CD4-positive, alpha-beta T cell treated with Interleukin-6 for 4 hours (primary cell): ENCODE results near the gene GCKR.

Experiments
- DNase-seq: peaks from one replicate; pipeline ENCODE4 v3.0.0-alpha.2; 2020; ENCODE audit warnings: mixed read lengths

GCKR gene, protein sequence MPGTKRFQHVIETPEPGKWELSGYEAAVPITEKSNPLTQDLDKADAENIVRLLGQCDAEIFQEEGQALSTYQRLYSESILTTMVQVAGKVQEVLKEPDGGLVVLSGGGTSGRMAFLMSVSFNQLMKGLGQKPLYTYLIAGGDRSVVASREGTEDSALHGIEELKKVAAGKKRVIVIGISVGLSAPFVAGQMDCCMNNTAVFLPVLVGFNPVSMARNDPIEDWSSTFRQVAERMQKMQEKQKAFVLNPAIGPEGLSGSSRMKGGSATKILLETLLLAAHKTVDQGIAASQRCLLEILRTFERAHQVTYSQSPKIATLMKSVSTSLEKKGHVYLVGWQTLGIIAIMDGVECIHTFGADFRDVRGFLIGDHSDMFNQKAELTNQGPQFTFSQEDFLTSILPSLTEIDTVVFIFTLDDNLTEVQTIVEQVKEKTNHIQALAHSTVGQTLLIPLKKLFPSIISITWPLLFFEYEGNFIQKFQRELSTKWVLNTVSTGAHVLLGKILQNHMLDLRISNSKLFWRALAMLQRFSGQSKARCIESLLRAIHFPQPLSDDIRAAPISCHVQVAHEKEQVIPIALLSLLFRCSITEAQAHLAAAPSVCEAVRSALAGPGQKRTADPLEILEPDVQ

DNA sequence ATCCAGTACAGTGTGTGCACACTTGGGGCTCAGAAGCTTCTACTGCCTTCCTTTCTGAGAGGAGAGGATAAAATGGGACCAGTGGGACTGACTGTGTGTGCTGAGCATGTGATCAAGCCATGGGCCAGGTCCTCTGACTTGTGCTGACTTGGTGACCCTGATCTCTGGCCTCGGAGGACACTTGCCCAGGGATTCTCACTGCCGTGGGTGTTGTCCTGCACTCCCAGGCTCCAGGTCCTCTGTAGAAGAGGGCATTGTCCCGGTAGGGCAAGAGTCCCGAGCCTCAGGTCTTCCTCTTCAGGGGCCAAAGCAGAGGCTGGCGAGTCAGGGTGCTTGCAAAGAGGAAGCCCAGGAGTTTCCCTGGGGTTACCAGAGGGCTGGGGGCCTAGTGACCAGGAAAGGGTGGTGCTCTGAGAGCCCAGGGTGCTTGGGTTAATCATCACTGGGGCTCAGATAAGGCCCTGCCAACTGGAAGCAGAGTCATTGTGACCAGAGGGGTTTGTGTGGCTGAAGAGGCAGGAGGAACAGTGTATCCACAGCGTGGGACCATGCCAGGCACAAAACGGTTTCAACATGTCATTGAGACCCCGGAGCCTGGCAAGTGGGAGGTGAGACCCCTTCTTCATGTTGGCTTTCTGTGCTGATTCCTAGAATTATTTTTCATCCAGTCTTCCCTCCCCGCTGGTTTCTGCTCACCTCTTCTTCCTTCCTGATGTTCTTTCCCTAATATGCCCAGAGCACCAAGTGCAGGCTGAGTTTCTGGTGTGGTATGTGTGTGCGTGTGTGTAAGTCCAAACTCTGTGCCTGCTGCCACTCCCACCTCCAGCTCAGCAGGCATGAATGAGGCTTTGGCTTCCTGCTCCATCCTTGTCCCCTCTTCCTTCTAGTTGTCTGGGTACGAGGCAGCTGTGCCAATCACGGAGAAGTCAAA is at the start of gene GCKR:
Gene GCKR (plus strand): TSS at position 483 of the 931 bp plus-strand sequence. CDS start 66 bp downstream, at position 549.
- no peak for DNase-seq

DNA sequence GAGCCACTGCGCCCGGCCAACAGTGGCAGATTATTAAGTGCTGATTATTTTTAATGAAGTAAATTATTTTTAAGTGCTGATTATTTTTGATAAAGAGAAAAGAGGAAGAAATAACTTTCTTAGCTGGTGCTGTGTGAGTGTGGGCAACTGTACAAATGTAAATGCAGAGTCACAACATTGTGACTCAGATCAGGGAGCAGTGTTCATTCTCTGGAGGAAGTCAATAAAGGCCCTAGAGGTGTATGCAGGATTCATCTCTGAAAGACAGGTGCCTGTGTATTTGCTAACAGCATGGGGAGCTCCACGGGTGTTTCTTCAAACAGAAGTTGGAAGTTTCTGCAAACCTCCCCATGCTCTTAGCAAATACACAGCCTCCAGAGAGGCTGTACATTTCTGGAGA is 48.3 kb upstream of the GCKR start:
- DNase-seq: no peak

DNA sequence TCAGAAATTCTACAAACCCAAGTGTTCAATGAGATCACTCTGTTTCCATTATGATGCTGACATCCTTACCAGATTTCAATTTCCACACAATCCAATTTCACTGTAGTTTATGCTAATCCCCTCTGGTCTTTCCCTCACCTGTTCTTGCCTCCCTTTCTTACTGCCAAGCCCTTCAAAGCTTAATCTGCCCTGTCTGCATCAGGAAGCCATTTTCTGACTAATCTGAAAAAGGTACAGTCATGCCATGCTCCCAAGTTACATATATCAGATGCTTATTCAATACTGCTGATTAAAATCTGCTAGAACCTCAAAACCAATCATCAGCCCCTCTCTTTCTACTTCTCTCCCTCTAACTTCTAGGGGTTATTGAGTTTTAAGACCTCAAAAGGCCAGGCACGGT is 45.5 kb upstream of the GCKR start:
- DNase-seq: no peak

DNA sequence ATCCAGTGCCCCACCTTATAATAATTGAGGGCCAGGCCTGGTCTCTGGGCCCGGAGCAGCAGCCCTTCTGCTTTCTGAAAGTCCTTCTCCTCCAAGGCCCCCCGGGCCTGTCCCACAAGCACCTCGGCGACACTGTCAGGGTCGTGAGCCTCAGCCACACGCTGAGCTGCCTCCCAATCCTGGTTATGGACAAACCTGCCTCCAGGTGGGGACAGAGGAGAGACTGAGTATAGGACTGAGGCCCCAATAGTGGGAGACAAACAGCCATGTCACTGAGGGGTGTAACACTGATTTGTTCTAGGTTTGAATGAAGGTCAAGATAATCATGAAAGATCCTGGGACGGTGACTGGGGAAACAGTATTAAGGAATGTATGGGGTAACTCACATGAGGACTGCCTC is 42.7 kb upstream of the GCKR start:
- DNase-seq: no peak

DNA sequence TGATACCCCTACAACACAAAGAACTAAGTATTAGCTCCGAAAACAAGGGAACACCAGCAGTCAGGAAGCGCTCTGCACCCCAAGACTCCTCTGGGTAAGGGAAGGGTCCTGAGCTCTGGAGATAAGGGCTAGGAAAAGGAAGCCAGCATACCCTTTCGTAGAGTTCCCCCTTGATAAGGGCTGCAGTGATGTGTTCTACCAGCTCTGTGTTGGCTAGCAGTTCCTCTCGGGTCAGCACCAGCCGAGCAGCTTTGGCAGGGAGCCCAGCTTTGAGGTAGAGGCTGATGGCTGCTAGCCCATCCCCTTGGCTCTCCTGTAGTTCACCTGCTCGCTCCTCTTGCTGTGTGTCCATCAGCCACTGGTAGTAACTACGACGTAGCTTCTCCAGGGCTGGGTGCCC is 35.5 kb upstream of the GCKR start:
- DNase-seq: no peak

DNA sequence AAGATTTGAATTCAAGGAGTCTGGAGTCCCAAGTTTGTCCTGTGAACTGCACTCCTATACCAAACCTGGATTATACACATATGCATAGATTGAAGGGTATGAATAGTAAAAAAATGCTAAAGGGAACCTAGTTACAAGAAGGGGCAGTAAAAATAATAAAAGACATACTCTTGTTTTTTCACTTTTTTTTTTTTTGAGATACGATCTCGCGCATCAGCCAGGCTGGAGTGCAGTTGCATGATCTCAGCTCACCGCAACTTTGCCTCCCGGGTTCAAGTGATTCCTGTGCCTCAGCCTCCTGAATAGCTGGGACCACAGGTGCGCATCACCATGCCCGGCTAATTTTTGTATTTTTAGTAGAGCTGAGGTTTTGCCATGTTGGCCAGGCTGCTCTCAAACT is 32.2 kb upstream of the GCKR start:
- no peak for DNase-seq

DNA sequence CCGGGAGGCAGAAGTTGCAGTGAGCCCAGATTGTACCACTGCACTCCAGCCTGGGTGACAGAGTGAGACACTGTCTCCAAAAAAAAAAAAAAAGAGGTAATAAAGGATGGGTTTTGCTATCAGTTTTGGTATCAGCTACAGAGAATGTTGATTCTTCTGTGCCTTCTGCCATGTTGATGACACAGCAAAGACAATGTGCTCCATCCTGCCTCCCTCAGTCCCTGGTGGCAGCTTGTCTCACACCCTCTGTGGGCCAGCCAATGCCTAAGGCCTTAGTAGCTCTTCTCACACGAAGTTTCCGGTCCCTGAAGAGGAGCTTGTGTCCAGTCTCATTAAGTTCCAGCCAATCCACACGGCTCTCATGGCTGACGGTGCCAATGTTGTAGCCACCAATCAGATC is 24.7 kb upstream of the GCKR start:
- DNase-seq: no peak

DNA sequence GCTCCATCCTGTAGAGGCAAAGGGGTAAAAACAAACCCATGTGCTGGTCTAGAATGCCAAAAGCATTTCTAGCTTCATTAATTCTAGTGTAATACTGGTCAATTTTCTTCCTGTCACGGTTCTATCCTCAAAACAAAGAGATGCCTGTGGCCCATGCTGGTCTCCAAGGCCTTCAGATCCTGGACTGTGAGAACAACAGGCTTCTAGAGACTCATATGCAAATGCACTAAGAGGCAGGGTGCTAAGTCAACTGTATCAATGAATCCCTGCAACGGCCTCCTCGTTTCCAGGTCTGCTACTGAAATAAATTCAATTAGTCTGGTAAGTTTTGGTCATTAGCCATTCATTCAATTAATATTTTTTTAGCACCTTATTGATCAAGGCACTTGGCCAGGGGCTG is 11.1 kb upstream of the GCKR start:
- no peak for DNase-seq

DNA sequence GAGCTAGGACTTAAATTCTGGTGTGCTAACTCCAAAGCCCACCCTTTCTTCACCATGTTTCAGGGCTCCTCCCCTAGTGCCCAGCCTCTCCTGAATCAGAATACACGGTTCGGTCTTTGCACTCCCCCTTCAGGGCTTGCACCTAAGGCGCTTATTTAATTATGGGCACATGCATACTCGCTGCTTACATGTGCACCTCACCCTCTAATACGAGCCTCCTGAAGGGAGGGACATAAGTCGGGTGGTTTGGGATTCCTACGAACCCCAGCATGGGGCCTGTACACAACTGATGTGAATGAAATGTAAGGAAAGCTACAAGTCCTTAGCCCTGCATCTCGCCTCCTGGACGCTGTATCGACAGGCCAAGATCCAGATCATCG is 7.5 kb upstream of the GCKR start:
- no peak for DNase-seq

DNA sequence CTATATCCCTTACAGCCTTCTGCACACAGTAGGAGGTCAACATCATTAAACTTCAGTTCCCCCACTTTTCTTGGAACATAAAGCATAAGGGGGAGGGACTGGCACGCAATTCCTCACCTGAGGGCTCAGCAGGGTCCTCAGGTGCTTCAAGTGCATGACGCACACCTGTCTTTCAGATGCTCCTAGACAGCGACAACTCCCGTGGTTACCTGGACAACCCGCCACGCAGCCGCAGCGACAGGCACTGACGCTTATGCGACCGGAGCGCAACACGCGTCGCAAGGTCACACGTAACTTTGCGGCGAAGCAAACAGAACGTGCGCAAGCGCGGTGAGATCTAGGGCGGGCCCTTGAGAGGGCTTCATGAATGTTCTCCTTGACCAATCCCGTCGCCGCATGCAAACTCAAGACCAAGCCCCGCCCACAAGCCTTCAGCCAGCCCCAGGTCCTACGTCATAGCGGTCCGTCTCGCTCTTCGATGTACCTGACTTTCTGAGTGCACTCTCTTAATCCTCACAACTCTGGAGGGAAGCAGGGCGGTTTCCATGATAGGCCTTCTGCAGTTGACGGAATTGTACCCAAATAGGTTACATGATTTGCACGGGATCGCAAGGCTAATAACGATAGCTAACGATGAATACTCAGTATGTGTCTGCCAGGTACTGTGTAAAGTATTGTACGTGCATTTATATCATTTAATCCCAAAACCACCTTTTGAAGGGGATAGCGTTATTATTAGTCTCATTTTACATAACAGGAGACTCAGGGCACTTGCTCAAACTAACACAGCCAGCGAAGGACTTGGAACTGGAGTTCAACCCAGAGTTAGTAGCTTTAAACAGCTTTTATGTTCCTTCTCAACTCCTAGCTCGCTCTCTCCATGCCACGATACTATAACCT is 6.9 kb upstream of the GCKR start, which contains the start of gene IFT172:
Gene IFT172 (minus strand): TSS at position 246 of the 900 bp plus-strand sequence. CDS start 90 bp downstream, at position 156.
- DNase-seq: peak; percentile 100

DNA sequence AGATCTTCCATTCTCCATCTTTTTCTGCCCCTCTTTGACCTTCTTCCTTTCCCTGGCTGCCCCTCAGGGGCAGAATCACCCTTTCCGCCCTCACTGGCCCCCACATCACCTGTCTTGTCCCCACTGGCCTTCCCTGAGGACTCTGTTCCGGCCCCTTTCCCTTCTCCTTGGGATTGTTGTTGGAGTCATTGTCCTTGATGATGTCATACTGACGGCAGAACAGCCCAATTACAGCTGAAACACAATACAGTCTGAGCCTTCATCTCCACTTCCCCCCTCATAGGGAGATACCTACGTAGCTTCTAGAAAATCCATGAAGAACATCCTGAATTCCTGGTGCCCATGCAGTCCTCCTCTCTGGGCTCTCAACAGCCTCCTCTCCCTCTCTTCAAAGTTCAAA is 4.1 kb upstream of the GCKR start:
- DNase-seq: no peak

DNA sequence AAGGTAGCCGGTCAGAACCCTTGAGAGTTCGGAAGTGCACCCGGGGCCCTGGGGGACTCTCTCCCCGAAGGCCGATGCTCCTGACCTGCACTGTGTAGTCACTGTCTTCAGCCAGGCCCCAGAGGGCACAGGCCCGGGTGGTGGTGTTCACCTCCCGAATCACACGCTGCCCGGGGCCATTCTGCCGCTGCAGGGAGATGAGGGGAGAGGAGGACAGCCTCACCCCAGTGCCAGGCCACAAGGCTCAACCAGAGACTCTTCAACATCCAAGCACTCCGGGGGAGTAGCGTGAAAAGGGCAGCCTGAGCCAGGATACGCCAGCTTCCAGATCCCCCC is 2.7 kb upstream of the GCKR start:
- no peak for DNase-seq

DNA sequence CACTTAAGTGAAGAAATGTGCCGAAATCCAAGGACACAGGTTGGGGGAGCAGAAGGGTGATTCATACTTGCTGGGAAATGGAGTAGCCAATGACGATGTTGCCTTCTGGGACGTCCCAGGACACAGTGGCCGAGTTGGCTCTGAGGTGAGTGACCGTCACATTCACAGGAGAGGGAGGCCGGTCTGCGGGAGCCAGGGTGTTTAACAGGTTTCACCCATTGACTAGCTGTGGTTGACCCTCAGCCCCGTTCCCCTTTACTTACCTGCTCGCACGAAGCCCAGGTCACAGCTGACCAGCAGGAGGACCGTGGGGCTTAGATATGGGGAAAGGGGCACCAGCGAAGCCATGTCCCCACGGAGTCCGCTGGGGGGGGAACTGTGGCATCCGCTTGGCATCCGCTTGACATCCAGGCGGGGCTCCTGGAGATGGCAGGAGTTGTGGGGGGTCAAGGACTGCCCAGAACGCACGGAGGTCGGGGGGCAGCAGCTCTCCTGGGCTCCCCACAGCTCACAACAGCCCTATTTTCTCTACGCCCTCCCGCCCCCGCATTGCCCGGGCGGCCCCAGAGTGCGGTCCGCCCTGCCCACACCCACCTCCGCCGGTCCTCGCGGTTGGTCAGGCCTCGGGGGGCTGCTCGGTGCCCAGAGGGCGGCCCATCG is 2.2 kb upstream of the GCKR start:
- DNase-seq: no peak

DNA sequence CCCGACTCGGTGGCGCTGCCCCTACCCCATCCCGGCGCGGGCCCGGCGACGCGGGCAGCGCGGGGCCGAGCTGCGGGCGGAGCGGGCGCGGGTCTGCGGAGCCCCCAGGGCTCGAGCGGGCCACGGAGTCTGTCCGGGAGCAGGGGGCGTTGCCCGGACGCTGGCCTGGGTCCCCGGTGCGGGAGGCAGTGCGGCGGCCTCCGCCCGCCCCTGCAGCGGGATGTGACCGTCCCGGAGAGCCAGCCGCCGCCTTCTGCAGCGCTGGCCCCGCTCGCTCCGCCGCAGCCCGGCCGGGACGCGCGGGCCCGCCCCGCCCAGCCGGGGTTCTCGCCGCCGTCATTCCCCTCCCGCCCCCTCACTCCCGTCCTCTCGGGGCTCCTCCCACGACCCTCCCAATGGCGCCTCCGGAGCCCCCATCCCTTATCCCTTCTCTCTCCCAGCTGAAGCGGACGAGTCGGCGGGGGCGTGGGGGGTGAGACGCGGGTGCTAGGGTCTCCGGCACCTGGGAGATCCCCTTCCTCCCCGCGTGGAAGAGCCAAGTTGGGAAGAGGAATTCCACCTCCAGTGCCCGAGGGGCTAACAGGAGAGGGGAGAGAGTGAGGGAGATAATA is 1.6 kb upstream of the GCKR start, which contains the start of gene FNDC4:
Gene FNDC4 (minus strand): TSS at position 257 of the 611 bp plus-strand sequence. CDS start 521 bp downstream, outside the sequence.
- peak; percentile 35 for DNase-seq

DNA sequence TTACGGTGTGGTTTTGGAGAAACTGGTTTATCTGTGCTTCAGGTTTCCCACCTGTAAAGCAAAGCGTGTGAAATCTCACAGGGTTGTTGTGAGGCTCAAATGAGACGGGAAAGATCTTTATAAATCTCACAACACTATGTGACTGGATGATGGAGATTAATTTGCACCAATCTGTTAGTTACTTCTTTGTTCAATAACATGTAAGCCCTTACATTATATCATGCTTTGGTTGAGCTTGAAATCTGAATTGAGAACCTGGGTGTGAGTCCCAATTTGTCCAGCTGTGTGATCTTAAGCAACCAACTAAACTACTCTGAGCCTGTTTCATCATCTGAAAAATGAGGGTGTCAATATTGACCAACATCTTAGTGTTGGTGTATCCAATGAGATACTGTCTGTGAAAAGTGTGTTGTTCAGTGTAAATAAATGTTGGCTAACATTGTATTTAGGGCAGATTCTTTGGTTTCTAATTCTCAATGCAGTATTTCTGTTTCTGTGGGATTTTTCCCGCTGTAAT is 741 bp upstream of the GCKR start:
- DNase-seq: no peak

DNA sequence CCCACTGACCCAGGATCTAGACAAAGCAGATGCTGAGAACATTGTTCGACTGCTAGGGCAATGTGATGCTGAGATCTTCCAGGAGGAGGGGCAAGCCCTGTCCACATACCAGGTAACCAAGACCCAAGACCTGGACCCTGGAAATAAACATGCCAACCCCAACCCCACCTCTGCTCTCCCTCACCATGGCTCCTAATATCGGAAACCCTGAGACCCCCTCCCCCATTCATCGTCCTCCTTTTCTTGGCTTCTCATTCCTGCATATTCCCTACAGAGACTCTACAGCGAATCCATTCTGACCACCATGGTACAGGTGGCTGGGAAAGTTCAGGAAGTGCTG is 619 bp downstream of the GCKR start:
- DNase-seq: no peak

DNA sequence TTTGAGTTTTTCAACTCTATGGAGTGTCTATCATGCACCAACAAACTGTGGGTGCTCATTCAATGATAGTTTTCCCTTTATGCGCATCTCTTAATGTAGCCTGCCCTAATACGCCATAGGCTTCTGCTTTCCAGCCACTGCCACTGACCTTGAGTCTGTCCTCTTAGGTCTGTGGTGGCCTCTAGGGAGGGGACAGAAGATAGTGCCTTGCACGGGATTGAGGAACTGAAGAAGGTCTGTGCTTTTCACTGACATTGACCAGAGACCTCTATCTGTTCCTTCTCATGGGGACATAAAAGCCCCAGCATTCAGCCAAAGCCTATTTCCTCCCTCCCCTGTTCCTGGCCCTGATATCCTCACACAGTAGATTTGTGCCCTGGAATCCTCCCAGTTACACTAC is 2.3 kb downstream of the GCKR start:
- DNase-seq: no peak

DNA sequence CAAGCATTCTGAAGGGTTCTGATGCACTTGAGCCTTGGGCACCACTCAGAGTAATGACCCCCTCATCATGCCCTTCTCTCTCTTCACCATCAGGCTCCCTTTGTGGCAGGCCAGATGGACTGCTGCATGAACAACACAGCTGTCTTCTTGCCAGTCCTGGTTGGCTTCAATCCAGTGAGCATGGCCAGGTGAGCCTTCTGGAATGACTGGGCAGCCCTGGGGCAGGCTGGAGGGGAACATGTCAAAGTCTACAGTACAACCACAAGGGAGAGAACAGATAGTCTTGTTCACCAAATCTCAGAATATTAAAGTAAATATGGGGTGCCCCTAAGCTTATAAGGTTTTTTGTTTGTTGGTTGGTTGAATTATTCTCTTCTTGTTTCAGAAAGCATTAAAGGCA is 4.4 kb downstream of the GCKR start:
- DNase-seq: no peak

DNA sequence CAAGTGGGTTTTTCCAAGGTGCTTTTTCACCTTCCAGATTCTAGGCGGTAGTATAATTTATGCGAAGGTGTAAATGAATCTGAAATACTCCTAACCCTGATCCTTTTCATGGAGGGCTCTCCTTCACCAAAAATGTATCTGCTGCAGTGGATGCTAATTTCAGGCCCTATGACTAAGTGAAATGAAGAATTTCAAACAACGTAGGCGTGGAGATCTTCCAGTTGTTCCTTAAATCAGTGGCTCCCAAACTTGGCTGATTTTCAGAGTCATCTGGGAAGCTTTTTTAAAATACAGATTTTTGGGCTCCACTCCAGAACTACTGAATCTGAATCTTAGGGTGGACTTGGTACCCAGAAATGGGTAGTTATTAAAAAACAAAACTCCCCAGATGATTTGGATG is 5.5 kb downstream of the GCKR start:
- no peak for DNase-seq

DNA sequence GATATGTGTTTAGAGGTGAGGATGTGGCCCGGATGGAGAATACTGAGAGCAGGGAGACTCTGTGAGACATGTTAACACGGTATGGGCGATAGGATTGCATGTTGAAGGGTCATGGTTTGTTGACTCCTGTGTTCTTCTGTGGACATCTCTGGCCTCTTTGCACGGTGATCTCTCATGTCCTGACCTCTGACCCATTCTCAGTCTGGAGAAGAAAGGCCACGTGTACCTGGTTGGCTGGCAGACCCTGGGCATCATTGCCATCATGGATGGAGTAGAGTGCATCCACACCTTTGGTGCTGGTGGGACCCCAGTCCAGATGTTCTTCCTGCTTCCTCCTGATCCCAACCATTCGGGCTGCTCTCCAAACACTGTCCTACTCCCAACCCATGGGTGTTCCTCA is 9.9 kb downstream of the GCKR start:
- no peak for DNase-seq

DNA sequence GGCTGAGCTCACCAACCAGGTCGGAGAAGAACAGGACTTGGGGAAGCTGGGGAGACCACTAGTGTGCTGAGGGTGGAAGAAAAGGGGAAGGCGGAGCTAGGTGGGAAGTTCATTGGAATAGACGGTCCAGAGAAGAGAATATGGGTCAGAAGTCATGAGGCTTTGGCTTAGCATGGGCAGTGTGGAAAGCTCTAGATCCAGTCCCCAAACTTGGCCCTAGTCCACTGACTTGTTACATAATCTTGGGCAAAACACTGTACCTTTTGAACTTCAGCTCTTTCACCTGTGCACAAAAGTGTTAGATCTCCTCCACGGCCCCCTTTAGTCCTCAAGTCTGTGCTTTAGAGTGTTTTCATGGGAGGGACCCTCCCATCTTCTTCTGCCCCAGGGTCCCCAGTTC is 10.7 kb downstream of the GCKR start:
- no peak for DNase-seq
